ENCODE measurements around the gene SATB1.

Gene SATB1

GRCh38 chr3:18401300-18401961 lies 23.7 kb downstream of the SATB1 start:
- no peak for DNase-seq (ENCODE audit: low spot score)

- DNase-seq (ENCODE audit: low spot score), result no peak
These were observed 26.7 kb downstream of the SATB1 start for GRCh38 chr3:18398448-18398847.

GRCh38 chr3:18396428-18396827 lies 28.7 kb downstream of the SATB1 start:
- DNase-seq (ENCODE audit: low spot score), result no peak

DNA sequence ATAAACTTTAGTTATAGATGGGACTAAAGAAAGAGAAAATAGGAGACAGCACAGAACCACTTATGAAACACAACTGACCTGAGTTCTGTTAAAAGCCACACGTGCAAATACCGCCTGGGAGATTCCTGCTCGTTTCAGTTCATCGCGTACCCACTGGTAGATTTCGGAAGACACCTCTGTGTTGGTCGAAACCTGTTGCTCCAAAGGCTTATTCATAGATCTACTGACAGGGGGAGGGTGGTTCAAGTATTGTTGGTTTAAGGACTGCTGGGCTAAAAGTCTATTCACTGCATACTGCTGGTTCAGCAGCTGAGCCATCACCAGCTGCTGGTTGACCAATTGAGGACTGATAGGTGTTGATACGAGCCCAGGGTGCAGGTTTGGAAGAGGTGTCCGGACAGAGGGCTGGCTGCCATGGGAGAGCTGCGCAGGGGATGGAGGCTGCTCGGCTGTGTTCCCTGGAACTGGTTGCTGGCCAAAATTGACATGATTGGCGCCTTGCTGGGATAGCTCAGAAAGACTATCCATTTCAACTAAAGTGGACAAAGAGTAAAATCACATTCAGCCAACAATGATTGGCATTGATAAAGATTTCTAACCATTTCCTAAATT lies 30.6 kb downstream of the SATB1 start:
- DNase-seq (ENCODE audit: low spot score), result no peak

DNA sequence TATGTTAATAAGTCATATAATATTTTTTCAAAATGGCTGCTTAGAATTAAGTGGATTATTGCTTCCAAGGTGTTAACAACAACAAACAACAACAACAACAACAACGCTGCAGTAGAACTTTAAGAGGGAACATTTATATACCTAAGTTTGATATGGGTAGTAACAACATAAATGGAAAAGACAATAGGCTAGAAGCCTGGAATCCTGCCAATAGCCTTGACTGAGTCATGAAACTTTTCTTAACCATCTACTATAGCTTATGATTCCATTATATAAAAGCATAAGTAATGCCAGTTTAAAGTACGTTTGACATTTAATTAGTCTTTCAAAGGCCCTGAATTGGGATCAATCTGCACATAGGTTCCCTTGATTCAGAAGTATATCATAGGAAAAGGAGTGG lies 31.2 kb downstream of the SATB1 start:
- no peak for DNase-seq (ENCODE audit: low spot score)

GRCh38 chr3:18390024-18390660 lies 35.0 kb downstream of the SATB1 start:
- DNase-seq (ENCODE audit: low spot score), result no peak

DNA sequence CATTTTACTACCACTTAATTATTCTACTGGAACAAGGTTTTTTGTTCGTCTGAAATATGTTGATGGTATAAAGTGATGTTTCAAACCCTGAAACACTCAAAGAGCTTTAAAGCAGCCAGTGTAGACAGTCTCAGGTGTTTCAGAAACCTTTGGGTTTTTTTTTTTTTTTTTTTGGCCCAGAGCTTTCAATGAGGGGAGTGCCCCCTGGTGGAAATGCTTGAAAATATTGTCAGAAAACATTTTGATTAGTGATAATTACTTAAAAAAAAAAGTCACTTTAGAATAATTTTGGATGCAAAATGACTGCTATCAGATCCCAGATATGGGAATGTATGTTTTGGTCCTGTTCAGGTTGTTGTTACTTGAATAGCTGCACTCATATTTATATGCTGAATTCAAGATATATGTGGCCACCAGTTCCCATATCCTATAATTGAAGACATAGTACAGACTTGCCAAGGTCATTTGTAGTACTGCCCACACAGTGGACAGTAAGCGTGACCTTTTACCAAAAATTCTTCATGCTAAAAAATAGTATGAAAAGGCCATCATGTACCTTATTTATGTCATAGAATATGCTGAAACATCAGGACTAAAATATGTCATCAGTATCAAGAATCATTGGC lies 35.9 kb downstream of the SATB1 start:
- peak; percentile 28 for DNase-seq (ENCODE audit: low spot score)

- DNase-seq (ENCODE audit: low spot score), result no peak
These were observed 38.8 kb downstream of the SATB1 start for GRCh38 chr3:18386274-18386890.

- DNase-seq (ENCODE audit: low spot score), result no peak
These were observed 39.4 kb downstream of the SATB1 start for GRCh38 chr3:18385706-18386105.

DNA sequence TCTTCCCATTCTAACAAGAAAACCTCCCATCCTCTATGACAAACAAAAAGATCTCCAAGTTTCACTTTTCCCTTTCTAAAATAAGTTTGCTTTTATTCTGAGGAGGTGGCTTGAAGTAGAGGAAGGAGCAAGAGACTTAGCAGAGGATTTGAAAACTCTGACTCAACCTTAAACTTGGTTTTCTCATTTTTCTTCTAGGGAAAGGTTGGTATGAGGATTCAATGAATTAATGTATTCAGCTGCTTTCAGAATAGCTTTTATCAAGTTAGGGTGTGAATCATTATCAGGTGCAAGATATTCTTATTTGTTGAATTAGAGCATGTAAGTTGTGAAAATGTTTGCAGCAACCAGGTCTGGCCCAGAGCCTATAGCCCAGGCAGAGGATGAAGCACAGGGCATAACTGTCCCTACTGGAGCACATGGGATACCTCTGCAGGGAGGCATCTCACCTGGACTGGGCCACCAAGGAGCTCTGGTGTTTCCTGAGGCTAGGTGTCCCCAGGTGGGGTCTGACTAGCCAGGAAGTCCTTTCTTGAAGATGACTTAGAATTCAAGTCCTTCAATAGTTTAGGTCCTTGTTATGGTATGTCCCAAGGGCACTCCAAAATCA lies 42.3 kb downstream of the SATB1 start:
- no peak for DNase-seq (ENCODE audit: low spot score)

DNA sequence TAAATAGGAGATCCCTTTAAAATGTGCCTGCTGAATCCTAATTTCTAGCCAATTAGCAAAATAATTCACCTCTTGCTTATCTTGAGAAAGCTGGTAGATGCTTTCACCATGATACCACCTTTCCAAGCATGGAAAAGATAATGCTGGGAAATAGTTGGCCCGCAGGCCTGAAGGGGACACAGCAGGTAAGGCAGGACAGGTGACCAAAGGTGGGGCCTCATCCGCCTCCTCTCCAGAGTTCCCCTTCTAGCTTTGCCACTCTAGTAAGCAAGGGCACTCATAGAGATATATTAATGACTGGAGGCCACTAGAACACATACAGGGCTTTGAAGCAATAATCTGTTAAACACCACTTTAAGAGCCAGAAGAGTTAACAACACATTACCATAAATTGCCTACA lies 45.5 kb downstream of the SATB1 start:
- DNase-seq (ENCODE audit: low spot score), result no peak

DNA sequence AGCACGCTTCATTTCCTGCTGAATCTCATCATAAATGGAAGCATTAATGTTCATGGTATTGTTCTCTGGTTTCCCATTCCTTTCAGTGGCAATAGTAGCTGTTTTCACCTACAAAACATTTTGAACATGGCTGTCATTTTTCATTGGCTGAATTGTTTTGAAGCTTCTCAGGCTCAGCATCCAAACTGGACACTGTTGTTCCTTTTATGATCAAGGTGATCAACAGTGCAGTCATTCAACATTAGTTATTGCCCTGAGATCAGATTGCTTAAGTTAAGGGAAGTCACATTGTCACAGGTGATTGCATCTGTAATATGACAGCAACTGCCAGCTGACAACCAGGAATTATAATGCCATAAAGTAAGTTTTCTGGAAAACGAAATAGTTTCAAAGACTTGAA lies 46.9 kb downstream of the SATB1 start:
- DNase-seq (ENCODE audit: low spot score), result no peak

- no peak for DNase-seq (ENCODE audit: low spot score)
These were observed 48.5 kb downstream of the SATB1 start for GRCh38 chr3:18376682-18377081.

GRCh38 chr3:18372786-18373405 lies 52.2 kb downstream of the SATB1 start:
- no peak for DNase-seq (ENCODE audit: low spot score)

DNA sequence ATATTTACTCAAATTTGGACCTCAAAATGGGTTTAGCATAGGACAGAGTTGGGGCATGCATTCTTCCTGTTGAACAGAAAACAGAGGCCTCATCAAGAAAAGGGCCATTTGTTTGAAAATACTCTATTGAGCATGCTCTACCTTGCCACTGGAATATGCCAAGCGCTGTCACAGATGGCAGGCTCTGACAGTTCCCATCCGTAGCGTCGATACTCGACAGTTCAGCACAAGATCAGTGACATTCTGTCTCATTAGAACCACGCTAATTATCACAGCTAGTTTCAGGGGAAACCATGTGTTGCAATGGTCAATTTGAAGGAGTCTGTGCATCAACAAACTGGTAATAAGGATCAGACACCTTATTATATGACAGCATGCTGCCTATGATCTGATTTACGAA lies 54.5 kb downstream of the SATB1 start:
- no peak for DNase-seq (ENCODE audit: low spot score)

DNA sequence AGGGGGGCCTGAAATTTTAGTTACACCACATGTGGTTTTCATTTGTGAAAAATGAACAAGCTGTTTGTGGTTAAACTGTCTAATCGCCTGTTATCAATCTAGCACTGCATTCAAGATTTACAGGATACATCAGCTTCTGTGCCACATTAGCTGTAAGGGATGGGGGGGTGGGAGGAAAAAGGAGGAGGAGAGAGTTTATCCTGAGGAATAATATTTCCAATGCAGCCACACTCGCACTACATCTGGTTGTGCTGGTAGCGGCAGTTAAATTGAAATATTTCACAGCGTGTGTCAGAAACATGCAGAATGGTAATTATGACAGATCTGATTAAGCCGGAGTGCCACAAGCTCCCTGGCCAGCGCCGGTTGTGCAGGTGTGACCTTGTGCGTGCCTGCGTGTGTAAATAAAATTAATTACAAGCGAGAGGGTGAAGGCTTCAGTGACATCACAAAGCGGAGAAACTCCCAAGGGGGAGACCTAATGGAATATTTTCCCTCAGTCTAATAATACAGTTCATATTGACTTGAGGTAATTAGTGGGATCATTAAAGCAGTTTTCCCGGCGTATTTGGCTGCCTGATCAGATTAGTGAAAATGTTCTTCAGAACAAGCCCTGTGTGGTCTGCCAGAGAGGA lies 55.5 kb downstream of the SATB1 start:
- peak; percentile 45 for DNase-seq (ENCODE audit: low spot score)

GRCh38 chr3:18366258-18366657 lies 58.9 kb downstream of the SATB1 start:
- no peak for DNase-seq (ENCODE audit: low spot score)

- DNase-seq (ENCODE audit: low spot score), result no peak
These were observed 61.8 kb downstream of the SATB1 start for GRCh38 chr3:18363338-18363737.

GRCh38 chr3:18357747-18358146 lies 67.4 kb downstream of the SATB1 start:
- no peak for DNase-seq (ENCODE audit: low spot score)

- no peak for DNase-seq (ENCODE audit: low spot score)
These were observed 69.3 kb downstream of the SATB1 start for GRCh38 chr3:18355832-18356231.

DNA sequence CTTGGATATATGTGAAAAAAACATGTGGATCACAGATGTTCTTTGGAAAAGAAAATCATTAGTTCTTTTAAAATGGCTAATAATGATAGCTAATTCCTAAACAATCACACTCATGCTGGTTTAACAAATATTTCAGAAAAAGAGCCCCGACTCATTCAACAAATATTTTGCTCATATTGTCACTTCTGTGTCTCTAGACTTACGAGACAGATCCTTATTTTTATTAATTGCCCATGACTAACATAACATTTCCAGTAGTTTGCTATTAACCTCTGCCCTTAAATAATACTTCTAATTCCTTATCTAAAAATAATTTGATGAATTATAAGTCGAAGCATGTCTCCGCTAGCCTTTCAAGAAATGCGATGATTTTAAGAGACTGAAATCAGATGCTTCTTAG lies 70.4 kb downstream of the SATB1 start:
- DNase-seq (ENCODE audit: low spot score), result no peak

Measured in D341Med (cell line).